ENCODE measurements around the gene ARHGEF18.

ARHGEF18 gene

DNA sequence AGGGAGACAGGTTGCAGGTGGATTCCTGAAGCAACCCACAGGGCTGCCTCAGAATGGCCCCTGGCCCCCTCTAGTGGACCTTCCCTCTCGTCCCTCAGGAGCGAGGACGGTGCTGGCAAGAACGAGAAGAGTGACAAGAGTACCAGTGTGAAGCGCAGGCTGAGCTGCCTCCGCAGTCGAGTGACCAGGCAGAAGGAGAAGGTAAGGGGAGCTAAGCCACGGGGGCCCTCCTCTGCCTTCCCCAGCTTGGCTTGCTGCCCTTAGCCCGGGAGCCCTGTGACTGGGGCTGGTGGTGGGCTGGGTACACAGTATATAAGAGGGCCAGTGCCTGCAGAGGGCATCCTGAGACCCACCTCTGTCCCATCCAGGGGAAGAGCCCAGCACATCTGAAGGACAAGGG, 34.0 kb downstream of the ARHGEF18 start:
- no peaks in the 10 kb centered on the region for H3K27me3 Mint-ChIP-seq
- H3K4me1 Mint-ChIP-seq (ENCODE audit: low read depth), result peaks cover 52% of the 10 kb centered on the region
- H3K27ac Mint-ChIP-seq, result no peak overlapping the region
- H3K36me3 Mint-ChIP-seq (ENCODE audit: low read depth), result peaks cover 54% of the 10 kb centered on the region
- intact Hi-C loops (cut with micrococcal nuclease), result no loop called here
- H3K4me3 Mint-ChIP-seq, result no peak overlapping the region
- no peaks in the 10 kb centered on the region for H3K9me3 Mint-ChIP-seq

DNA sequence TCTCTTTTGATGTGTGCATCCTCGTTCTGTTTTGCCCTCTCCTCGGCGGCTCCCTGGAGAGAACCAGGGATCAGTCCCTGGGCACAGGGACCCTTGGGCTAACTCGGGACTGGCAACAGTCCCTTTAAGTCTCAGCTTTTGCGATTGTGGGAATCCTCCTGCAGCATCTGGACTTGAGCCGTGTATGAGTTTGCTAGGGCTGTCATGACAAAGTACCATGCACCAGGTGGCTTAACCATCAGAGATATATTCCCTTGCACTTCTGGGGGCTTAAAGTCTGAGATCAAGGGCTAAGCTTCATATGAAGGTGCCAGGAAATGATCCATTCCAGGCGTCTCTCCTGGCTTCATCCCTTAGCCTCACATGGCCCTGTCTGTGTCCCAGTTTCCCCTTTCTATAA, 34.5 kb downstream of the ARHGEF18 start:
- H3K4me1 Mint-ChIP-seq (ENCODE audit: low read depth), result peaks cover 52% of the 10 kb centered on the region
- H3K9me3 Mint-ChIP-seq, result no peaks in the 10 kb centered on the region
- H3K27ac Mint-ChIP-seq, result no peak overlapping the region
- H3K4me3 Mint-ChIP-seq, result no peak overlapping the region
- no peaks in the 10 kb centered on the region for H3K27me3 Mint-ChIP-seq
- H3K36me3 Mint-ChIP-seq (ENCODE audit: low read depth), result peaks cover 51% of the 10 kb centered on the region
- intact Hi-C loops (cut with micrococcal nuclease), result no loop called here

DNA sequence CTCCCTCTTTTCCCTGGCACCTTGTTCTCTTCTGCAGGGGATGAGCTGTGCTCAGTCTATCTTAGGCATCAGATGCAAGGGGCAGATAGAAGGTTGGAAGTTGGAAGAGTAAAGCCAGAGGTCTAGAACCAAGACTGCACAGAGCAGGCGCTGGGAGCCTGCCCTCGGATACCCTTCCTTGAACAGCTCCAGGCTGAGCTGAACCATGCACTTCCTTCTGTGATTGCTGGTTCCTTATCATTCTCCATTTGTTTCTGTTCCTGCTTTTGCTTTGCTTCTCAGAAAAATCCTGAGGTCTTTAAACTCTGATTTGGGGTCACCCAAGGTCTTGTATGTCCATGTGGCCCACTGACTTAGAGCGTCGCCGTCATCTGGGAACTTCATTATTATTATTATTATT, 36.3 kb downstream of the ARHGEF18 start:
- Mint-ChIP-seq H3K9me3 (no peaks in the 10 kb centered on the region), H3K4me1 (ENCODE audit: low read depth) (peaks cover 52% of the 10 kb centered on the region), H3K36me3 (ENCODE audit: low read depth) (peaks cover 51% of the 10 kb centered on the region), H3K27me3 (no peaks in the 10 kb centered on the region), H3K27ac (peak overlapping the region; percentile 80), H3K4me3 (peak overlapping the region; percentile 4)
- intact Hi-C loops (cut with micrococcal nuclease), result no loop called here

DNA sequence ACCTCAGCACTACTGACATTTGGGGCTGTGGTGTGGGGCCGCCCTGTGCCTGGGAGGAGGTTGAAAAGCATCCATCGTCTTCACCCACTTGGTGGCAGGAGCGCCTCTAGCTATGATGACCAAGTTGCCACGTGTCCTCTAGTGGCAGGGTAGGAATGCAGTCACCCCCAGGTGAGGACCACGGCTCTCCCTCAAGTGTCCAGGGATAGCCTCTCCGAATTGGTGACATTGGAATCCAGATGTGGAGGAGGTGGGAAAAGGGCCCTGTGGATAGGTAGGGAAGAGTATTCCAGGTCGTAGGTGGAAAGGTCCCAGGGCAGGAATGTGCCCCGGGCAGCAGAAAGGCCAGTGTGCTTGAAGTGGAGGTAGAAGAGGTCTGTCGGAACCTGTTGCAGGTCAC, 37.6 kb downstream of the ARHGEF18 start:
- Mint-ChIP-seq H3K4me1 (ENCODE audit: low read depth) (peaks cover 43% of the 10 kb centered on the region), H3K4me3 (no peak overlapping the region), H3K36me3 (ENCODE audit: low read depth) (peaks cover 52% of the 10 kb centered on the region), H3K27me3 (no peaks in the 10 kb centered on the region), H3K9me3 (no peaks in the 10 kb centered on the region), H3K27ac (peak overlapping the region; percentile 80)
- intact Hi-C loops (cut with micrococcal nuclease), result no loop called here

DNA sequence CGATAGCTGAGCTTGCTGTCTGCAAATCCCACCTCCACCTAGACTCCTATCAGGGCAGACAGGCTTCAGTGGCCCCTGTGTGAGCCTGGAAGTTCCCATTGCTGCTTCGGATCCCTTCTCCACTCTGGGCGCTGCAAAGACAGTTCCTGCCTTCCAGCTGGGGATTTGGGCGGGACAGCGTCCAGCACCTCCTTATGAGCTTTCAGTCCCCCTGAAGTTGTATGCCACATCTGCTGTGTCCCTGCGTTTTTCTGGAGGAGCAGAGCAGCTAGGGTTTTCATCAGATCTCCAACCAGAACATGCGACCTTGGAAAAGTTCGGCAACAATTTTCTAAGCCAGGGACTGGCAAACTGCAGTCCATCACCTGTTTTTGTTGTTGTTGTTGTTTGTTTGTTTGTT, 38.0 kb downstream of the ARHGEF18 start:
- H3K4me3 Mint-ChIP-seq, result no peak overlapping the region
- intact Hi-C loops (cut with micrococcal nuclease), result no loop called here
- no peak overlapping the region for H3K27ac Mint-ChIP-seq
- no peaks in the 10 kb centered on the region for H3K27me3 Mint-ChIP-seq
- peaks cover 43% of the 10 kb centered on the region for H3K4me1 Mint-ChIP-seq (ENCODE audit: low read depth)
- H3K9me3 Mint-ChIP-seq, result no peaks in the 10 kb centered on the region
- H3K36me3 Mint-ChIP-seq (ENCODE audit: low read depth), result peaks cover 57% of the 10 kb centered on the region

DNA sequence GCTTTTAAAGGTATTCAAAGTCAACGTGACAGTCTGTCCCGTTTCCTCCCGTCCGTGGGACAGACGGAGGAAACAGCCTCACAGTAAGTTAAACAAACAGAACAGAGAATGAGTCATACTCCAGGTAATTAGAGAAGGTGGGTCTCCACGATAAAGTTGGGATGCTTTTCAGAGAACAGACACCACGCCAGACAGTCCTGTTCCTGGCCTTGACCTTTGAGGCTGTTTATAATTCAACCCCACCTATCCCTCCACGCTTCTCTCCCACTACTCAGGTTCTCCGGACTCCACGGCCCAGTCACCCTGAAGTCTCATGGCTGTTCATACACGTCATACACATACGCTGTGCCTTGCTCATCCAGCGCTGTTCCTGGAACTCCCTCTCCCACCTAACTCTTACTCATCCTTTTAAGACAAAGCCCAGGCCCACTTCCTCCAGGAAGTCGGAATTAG, 42.5 kb downstream of the ARHGEF18 start:
- no peak overlapping the region for H3K4me3 Mint-ChIP-seq
- intact Hi-C loops (cut with micrococcal nuclease), result loop anchor here (10.0 kb wide), 1 partner anchor 134 kb away; the partner anchor contains the start of gene MCOLN1
- no peak overlapping the region for H3K27ac Mint-ChIP-seq
- H3K4me1 Mint-ChIP-seq (ENCODE audit: low read depth), result peaks cover 29% of the 10 kb centered on the region
- H3K27me3 Mint-ChIP-seq, result no peaks in the 10 kb centered on the region
- H3K9me3 Mint-ChIP-seq, result no peaks in the 10 kb centered on the region
- H3K36me3 Mint-ChIP-seq (ENCODE audit: low read depth), result peaks cover 43% of the 10 kb centered on the region

DNA sequence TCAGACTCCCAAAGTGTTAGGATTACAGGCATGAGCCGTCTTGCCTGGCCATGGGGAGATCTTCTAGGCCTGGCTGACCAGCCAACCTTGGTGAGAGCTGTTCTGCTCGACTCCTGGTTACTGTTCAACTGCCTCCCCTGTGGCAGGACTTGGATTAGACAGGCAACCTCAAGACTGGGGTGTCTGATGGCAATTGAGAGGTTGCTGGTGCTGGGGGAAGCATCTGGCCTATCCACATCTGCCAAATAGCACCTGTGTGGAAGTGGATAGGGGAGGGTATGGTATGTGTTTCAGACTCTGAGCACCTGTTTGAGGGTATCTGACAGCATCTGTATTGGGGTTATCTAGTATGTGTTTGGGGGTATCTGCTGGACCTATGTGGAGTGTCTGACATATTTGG, 44.7 kb downstream of the ARHGEF18 start:
- Mint-ChIP-seq H3K27me3 (no peaks in the 10 kb centered on the region), H3K4me1 (ENCODE audit: low read depth) (peaks cover 39% of the 10 kb centered on the region), H3K9me3 (no peaks in the 10 kb centered on the region), H3K27ac (peak overlapping the region; percentile 45), H3K4me3 (peak overlapping the region; percentile 8), H3K36me3 (ENCODE audit: low read depth) (peaks cover 29% of the 10 kb centered on the region)
- intact Hi-C loops (cut with micrococcal nuclease), result loop anchor here (10.0 kb wide), 1 partner anchor 131 kb away; the partner anchor contains the start of gene MCOLN1

DNA sequence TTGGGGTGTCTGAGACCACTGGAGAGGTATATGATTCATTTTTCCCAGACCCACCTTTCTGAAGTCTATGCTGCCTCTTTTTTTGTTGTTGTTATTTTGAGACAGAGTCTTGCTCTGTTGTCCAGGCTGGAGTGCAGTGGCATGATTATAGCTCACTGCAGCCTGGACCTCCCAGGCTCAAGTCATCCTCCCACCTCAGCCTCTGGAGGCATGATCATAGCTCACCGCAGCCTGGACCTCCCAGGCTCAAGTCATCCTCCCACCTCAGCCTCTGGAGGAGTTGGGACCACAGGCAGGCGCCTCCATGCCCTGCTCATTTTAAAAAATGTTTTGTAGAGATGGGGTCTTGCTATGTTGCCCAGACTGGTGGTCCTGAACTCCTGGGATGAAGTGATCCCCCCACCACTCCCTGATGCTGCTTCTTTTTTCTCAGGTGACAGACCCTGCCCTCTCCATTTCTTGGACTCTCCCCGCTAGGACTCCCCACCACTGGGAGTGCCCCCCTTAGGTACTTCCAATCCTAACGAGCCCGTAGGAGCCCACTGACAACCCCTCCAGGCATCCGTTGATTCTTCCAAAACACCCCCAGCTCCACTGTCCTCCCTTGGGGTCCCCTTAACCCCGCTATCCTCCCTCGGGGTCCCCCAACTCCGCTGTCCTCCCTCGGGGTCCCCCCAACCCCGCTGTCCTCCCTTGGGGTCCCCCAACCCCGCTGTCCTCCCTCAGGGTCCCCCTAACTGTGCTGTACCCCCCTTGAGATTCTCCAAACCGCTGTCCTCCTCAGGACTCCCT, 45.4 kb downstream of the ARHGEF18 start:
- H3K9me3 Mint-ChIP-seq, result no peaks in the 10 kb centered on the region
- H3K27me3 Mint-ChIP-seq, result no peaks in the 10 kb centered on the region
- intact Hi-C loops (cut with micrococcal nuclease), result loop anchor here (10.0 kb wide), 1 partner anchor 131 kb away; the partner anchor contains the start of gene MCOLN1
- peaks cover 25% of the 10 kb centered on the region for H3K36me3 Mint-ChIP-seq (ENCODE audit: low read depth)
- peak overlapping the region; percentile 92 for H3K4me3 Mint-ChIP-seq
- peaks cover 46% of the 10 kb centered on the region for H3K4me1 Mint-ChIP-seq (ENCODE audit: low read depth)
- peak overlapping the region; percentile 88 for H3K27ac Mint-ChIP-seq

DNA sequence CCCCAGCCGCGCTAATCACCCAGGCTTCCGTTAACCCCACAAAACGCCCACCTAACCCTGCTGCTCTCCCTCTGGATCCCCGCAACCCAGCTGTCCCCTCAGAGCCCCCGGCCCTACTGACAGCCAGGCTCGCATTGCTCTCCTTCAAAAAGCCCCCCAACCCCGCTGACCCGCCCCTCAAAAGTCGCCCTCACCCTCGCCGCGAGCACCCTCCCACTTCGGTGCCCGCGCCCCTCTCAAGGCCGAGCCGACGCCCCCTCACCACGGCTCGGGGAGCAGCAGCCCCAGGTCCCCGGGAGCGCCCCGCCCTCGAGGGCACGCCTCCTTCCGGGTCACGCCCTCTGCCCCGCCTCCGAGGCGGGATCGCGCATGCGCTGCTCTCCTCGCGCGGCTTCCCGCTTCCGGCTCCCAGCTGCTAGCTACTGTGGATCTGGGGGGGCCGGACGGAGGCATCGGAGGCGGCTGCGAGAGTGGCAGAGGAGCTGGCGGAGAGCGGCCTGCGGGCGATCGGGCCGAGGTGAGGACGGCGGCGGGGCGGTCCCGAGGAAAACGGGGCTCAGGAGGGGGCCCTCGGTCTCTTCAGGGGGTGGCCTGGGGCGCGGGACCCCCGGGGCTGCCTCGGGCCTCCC, 46.1 kb downstream of the ARHGEF18 start:
- Mint-ChIP-seq H3K27me3 (no peaks in the 10 kb centered on the region), H3K4me3 (peak overlapping the region; percentile 92), H3K36me3 (ENCODE audit: low read depth) (peaks cover 18% of the 10 kb centered on the region), H3K4me1 (ENCODE audit: low read depth) (peaks cover 51% of the 10 kb centered on the region), H3K27ac (peak overlapping the region; percentile 88), H3K9me3 (no peaks in the 10 kb centered on the region)
- intact Hi-C loops (cut with micrococcal nuclease), result loop anchor here (10.0 kb wide), 1 partner anchor 130 kb away; the partner anchor contains the start of gene MCOLN1

DNA sequence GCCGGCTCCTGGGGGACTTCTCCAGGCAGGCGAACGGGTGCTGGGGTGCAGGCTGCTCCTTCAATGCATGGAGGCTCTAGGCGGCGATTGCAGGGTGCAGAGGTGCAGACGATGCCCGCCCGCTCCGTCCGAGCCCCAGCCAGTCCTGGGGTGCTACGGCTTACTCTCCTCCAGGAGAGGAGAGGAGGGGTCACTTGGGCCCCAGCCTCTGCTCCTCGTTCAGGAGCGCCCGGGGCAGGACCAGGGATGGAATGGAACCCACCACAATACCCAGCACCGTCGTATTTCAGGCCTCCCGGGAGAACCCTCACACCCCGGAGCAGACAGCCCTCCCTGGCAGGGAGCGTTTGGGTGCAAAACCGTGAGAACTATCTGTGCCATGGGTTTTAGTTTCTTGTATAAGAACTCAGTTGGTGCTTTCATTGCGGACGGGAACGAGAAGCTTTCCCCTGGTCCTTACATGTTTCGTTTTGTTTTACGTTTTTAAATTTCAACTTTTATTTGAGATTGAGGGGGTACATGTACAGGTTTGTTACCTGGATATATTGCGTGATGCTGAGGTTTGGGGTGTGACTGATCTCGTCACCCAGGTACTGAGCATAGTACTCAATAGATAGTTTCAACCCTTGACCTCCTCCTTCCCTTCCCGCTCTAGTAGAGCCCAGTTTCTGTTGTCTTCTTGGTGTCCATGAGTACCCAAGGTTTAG, 46.8 kb downstream of the ARHGEF18 start:
- peak overlapping the region; percentile 88 for H3K27ac Mint-ChIP-seq
- H3K36me3 Mint-ChIP-seq (ENCODE audit: low read depth), result peaks cover 18% of the 10 kb centered on the region
- no peaks in the 10 kb centered on the region for H3K27me3 Mint-ChIP-seq
- H3K4me1 Mint-ChIP-seq (ENCODE audit: low read depth), result peaks cover 51% of the 10 kb centered on the region
- H3K9me3 Mint-ChIP-seq, result no peaks in the 10 kb centered on the region
- intact Hi-C loops (cut with micrococcal nuclease), result loop anchor here (10.0 kb wide), 1 partner anchor 129 kb away; the partner anchor contains the start of gene MCOLN1
- H3K4me3 Mint-ChIP-seq, result peak overlapping the region; percentile 92

DNA sequence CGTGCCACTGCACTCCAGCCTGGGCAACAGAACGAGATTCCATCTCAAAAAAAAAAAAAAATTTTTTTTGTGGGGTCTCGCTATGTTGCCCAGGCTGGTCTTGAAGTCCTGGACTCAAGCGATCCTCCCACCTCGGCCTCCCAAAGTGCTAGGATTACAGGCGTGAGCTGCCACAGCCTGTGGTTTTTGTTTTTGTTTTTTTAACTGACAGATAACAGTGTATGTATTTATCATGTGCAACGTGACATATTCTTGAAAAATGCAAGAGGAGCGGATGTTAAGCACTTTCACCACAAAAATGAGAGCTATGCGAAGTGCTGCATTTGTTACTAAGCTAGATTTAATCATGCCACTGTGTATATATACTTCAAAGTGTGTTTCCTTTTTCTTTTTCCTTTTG, 49.0 kb downstream of the ARHGEF18 start:
- Mint-ChIP-seq H3K36me3 (ENCODE audit: low read depth) (peaks cover 24% of the 10 kb centered on the region), H3K27me3 (no peaks in the 10 kb centered on the region), H3K9me3 (no peaks in the 10 kb centered on the region), H3K27ac (peak overlapping the region; percentile 41), H3K4me1 (ENCODE audit: low read depth) (peaks cover 51% of the 10 kb centered on the region), H3K4me3 (no peak overlapping the region)
- intact Hi-C loops (cut with micrococcal nuclease), result loop anchor here (10.0 kb wide), 1 partner anchor 127 kb away; the partner anchor contains the start of gene MCOLN1

All from dendritic cell treated with granulocyte-macrophage colony-stimulating factor and Interleukin-4, amounts not matched to agents 40 ng/mL and 50 ng/mL, for 4 days (primary cell).